Endothelial cell of umbilical vein (primary cell): ENCODE data around the gene DLST. TPM values are rescaled to one million over a fixed set of nuclear protein-coding genes. Genes with fewer than 3 reads are reported as not detected.

Source experiments
- BruUV-seq: library from RNA; stranded (reverse); fragments of 400-500 nt; replicated peaks from 2 replicates; lab custom pipeline; 2021; lab: Mats Ljungman, UMichigan
- CTCF ChIA-PET: fragments of 300-600, 350-600 bp; sonication (Branson Sonifier 250); formaldehyde crosslinking; loops from one replicate; lab custom pipeline; 2021; ENCODE audit warnings: antibody characterized with exemption, inconsistent platforms; lab: Charles Lee
- POLR2A ChIA-PET: fragments of 300-600, 350-600 bp; sonication (Branson Sonifier 250); formaldehyde crosslinking; loops from one replicate; lab custom pipeline; 2021; ENCODE audit warnings: antibody characterized with exemption, inconsistent platforms; lab: Charles Lee
- DNase-seq: peaks from one replicate; pipeline ENCODE4 v3.0.0-alpha.2; 2011; ENCODE audit warnings: low read depth, low spot score
- FAIRE-seq: peaks from 2 replicates; lab custom pipeline; 2011; peaks lifted over from hg19 to GRCh38; lab: Jason Lieb, UNC
- H2AFZ ChIP-seq: 2 replicates; pipeline ENCODE4 v1.6.0; 2012; ENCODE audit warnings: low read depth, low read length, control low read depth, inconsistent platforms
- H3K27ac ChIP-seq: 2 replicates; pipeline ENCODE4 v1.5.1; 2011; ENCODE audit warnings: low read depth, mild to moderate bottlenecking, control low read depth, low read length, moderate library complexity; ENCODE audit not compliant: insufficient read depth
- H3K27me3 ChIP-seq, 2 experiments: 2 replicates each; pipeline versions ENCODE4 v1.6.0 to v1.6.1; 2011; ENCODE audit warnings: low read length in 2 of 2, mixed read lengths in 1 of 2; ENCODE audit not compliant: control insufficient read depth in 2 of 2, insufficient read depth in 2 of 2
- H3K36me3 ChIP-seq, 2 experiments: 2 replicates in 1 of 2; 3 replicates in 1 of 2; pipeline ENCODE4 v1.5.1; 2011; ENCODE audit warnings: low read length in 2 of 2, mild to moderate bottlenecking in 1 of 2, moderate library complexity in 1 of 2; ENCODE audit not compliant: control insufficient read depth in 2 of 2, insufficient read depth in 2 of 2; ENCODE audit errors: extremely low read depth in 1 of 2
- H3K4me1 ChIP-seq: 3 replicates; pipeline ENCODE4 v1.5.1; 2011; ENCODE audit warnings: mild to moderate bottlenecking, low read length; ENCODE audit not compliant: control insufficient read depth, insufficient read depth; ENCODE audit errors: extremely low read depth
- H3K4me2 ChIP-seq: 2 replicates; pipeline ENCODE4 v1.6.1; 2011; ENCODE audit warnings: low read length, control low read depth, mixed read lengths; ENCODE audit not compliant: insufficient read depth
- H3K4me3 ChIP-seq, 3 experiments: fragments of 200-600 bp in 1 of 3; sonication (generic), shearing (Covaris generic) in 1 of 3; replicated peaks in 1 of 3; 2 replicates each; pipeline ENCODE4 v1.5.1; 2011 to 2016; ENCODE audit warnings: control low read depth in 3 of 3, low read length in 3 of 3, mild to moderate bottlenecking in 2 of 3, inconsistent platforms in 1 of 3, low read depth in 1 of 3, moderate library complexity in 1 of 3; ENCODE audit not compliant: insufficient read depth in 1 of 3
- H3K79me2 ChIP-seq: 2 replicates; pipeline ENCODE4 v1.6.0; 2012; ENCODE audit warnings: low read length, inconsistent platforms; ENCODE audit not compliant: control insufficient read depth, insufficient read depth
- H3K9ac ChIP-seq: replicated peaks from 2 replicates; pipeline ENCODE3; 2011; ENCODE audit warnings: low read length, control low read depth; ENCODE audit not compliant: insufficient read depth; ENCODE audit errors: extremely low read depth
- H3K9me1 ChIP-seq: replicated peaks from 3 replicates; pipeline ENCODE4 v1.6.0; 2011; ENCODE audit warnings: mild to moderate bottlenecking, low read length; ENCODE audit not compliant: control insufficient read depth, insufficient read depth; ENCODE audit errors: extremely low read depth
- H3K9me3 ChIP-seq: replicated peaks from 2 replicates; pipeline ENCODE4 v1.5.1; 2012; ENCODE audit warnings: low read length, inconsistent platforms; ENCODE audit not compliant: control insufficient read depth, insufficient read depth
- H4K20me1 ChIP-seq: replicated peaks from 2 replicates; pipeline ENCODE3; 2011; ENCODE audit warnings: mild to moderate bottlenecking, low read length; ENCODE audit not compliant: control insufficient read depth, insufficient read depth; ENCODE audit errors: extremely low read depth
- CTCF ChIP-seq, 2 donors: IDR thresholded peaks; 1 replicate in 1 of 2; 2 replicates in 1 of 2; pipeline ENCODE4 v1.5.1; 2011; ENCODE audit warnings: low read length in 2 of 2, mild to moderate bottlenecking in 2 of 2, moderate library complexity in 2 of 2, control low read depth in 1 of 2, inconsistent platforms in 1 of 2, low read depth in 1 of 2; ENCODE audit not compliant: insufficient read depth in 1 of 2; ENCODE audit errors: extremely low read depth in 1 of 2
- EZH2 ChIP-seq: IDR thresholded peaks from 2 replicates; pipeline ENCODE4 v1.6.1; 2012; ENCODE audit warnings: borderline replicate concordance, low read depth, mild to moderate bottlenecking, moderate library complexity, low read length, inconsistent platforms; ENCODE audit not compliant: severe bottlenecking
- FOS ChIP-seq: IDR thresholded peaks from 2 replicates; pipeline ENCODE4 v1.6.1; 2011; ENCODE audit warnings: mild to moderate bottlenecking, low read length, moderate library complexity, borderline replicate concordance; ENCODE audit not compliant: insufficient read depth
- GATA2 ChIP-seq: IDR thresholded peaks from 2 replicates; pipeline ENCODE4 v1.7.0; 2011; ENCODE audit warnings: low read depth, mild to moderate bottlenecking, moderate library complexity, mixed read lengths, low read length; ENCODE audit not compliant: insufficient read length, insufficient read depth
- JUN ChIP-seq: IDR thresholded peaks from 2 replicates; pipeline ENCODE4 v1.6.1; 2011; ENCODE audit warnings: borderline replicate concordance, low read depth; ENCODE audit not compliant: insufficient read length, insufficient read depth
- MAX ChIP-seq: IDR thresholded peaks from 2 replicates; pipeline ENCODE4 v1.6.1; 2011; ENCODE audit not compliant: insufficient read depth, insufficient read length
- MYC ChIP-seq: IDR thresholded peaks from one replicate; pipeline ENCODE4 v1.6.1; 2011; ENCODE audit warnings: mild to moderate bottlenecking, low read depth, low read length
- POLR2A ChIP-seq: IDR thresholded peaks from 2 replicates; pipeline ENCODE4 v1.6.1; 2012; ENCODE audit warnings: low read depth, mild to moderate bottlenecking, control low read depth, low read length
- POLR2AphosphoS5 ChIP-seq: IDR thresholded peaks from 2 replicates; pipeline ENCODE4 v1.6.1; 2012; ENCODE audit warnings: low read depth, mild to moderate bottlenecking, control low read depth, low read length, moderate library complexity; ENCODE audit not compliant: insufficient read depth
- dilution Hi-C: fragments of 300-500 bp; cut with MboI; formaldehyde crosslinking; loops from one replicate; pipeline ENCODE4 v1.15.0; 2019; ENCODE audit warnings: low sequenced_read_pairs; ENCODE audit not compliant: extremely low pct_ligation_motif_present
- intact Hi-C: fragments of 100-400 bp; cut with micrococcal nuclease; formaldehyde crosslinking; loops from one replicate; pipeline ENCODE4 v1.10.0; 2022
- polyA plus RNA-seq, 4 experiments: library from polyadenylated mRNA; depleted of rRNA in 3 of 4; stranded (reverse) in 3 of 4; unstranded in 1 of 4; fragments of >200 nt; gene quantifications; 2 replicates each; pipeline versions ENCODE4 v1.2.1 to v1.2.3, GENCODE V29; 2011 to 2012; ENCODE audit warnings: missing spikeins in 1 of 4
- total RNA-seq: library from RNA; stranded (reverse); gene quantifications from 2 replicates; pipeline ENCODE4 v1.2.3, GENCODE V29; 2021

Gene DLST
- total and polyA plus RNA-seq, 2 donors (not counting 3 experiments of a cell fraction or from before 2014, with no cell fraction given), result 98.4 to 110 TPM

- TF ChIP-seq EZH2, result no peak
- no peak for TF ChIP-seq GATA2
- TF ChIP-seq CTCF (IDR thresholded peaks at IDR 0.05; ENCODE audit: extremely low read depth in 1 of 2, insufficient read depth in 1 of 2, low read depth in 1 of 2, low read length in 2 of 2), result no peak
- Histone ChIP-seq H3K9me3 (no peaks in the 10 kb centered on the region), H3K4me3 (no peak overlapping the region), H3K4me1 (no peaks in the 10 kb centered on the region), H3K36me3 (no peaks in the 10 kb centered on the region), H2AFZ (no peak overlapping the region), H4K20me1 (no peaks in the 10 kb centered on the region), H3K27me3 (no peaks in the 10 kb centered on the region), H3K27ac (no peak overlapping the region), H3K79me2 (no peaks in the 10 kb centered on the region), H3K9me1 (no peaks in the 10 kb centered on the region), H3K4me2 (no peak overlapping the region), H3K9ac (no peak overlapping the region)
- BruUV-seq, result no TSS peak
- ChIA-PET CTCF (interaction anchor here (0.6 to 12.3 kb wide), 9 partner anchors 8 to 247 kb away, joined by 3 to 468 read pairs (median 3); partner anchors contain the start of gene LTBP2), POLR2A (no interaction called here)
- intact Hi-C loops, result no loop called here
- DNase-seq, result no peak
- no peak for FAIRE-seq
- dilution Hi-C loops, result no loop called here
Observed at GRCh38 chr14:74855945-74856344, 25.8 kb upstream of the DLST start.

- intact Hi-C loops, result no loop called here
- no peaks in the 10 kb centered on the region for H3K4me1 ChIP-seq
Observed at GRCh38 chr14:74856366-74856765, 25.4 kb upstream of the DLST start.

More at GRCh38 chr14:74856366-74856765, 25.4 kb upstream of the DLST start:
- H3K27me3 ChIP-seq, result no peaks in the 10 kb centered on the region
- BruUV-seq, result no TSS peak
- ChIA-PET CTCF (interaction anchor here (0.6 to 12.3 kb wide), 6 partner anchors 8 to 247 kb away, joined by 3 to 468 read pairs (median 4); no protein-coding TSS in a partner anchor), POLR2A (no interaction called here)
- no peaks in the 10 kb centered on the region for H3K79me2 ChIP-seq
- no peak overlapping the region for H3K4me3 ChIP-seq
- no peaks in the 10 kb centered on the region for H3K36me3 ChIP-seq
- no peak for TF ChIP-seq CTCF (IDR thresholded peaks at IDR 0.05; ENCODE audit: extremely low read depth in 1 of 2, insufficient read depth in 1 of 2, low read depth in 1 of 2, low read length in 2 of 2)
- TF ChIP-seq GATA2, result no peak
- no peak for TF ChIP-seq FOS
- no peak for TF ChIP-seq EZH2
- TF ChIP-seq POLR2A, result no peak
- no peak for TF ChIP-seq MYC
- TF ChIP-seq POLR2AphosphoS5, result no peak
- no peak for TF ChIP-seq MAX
- no peak for TF ChIP-seq JUN
- H3K4me2 ChIP-seq, result no peak overlapping the region
- H3K9ac ChIP-seq, result no peak overlapping the region
- no peaks in the 10 kb centered on the region for H4K20me1 ChIP-seq
- FAIRE-seq, result no peak
- dilution Hi-C loops, result no loop called here
- no peak overlapping the region for H3K27ac ChIP-seq
- H3K9me1 ChIP-seq, result no peaks in the 10 kb centered on the region
- H3K9me3 ChIP-seq, result no peaks in the 10 kb centered on the region
- DNase-seq, result no peak
- H2AFZ ChIP-seq, result no peak overlapping the region
